ENCODE results near the gene MTA3. TPM values are rescaled to one million over a fixed set of nuclear protein-coding genes. Genes with fewer than 3 reads are reported as not detected.
"Not testable (repeated sequence)": the region's sequence is repeated elsewhere in the genome, so short reads cannot be mapped to it uniquely, and the experiment has no call there.

MTA3 gene
- total RNA-seq, 1 experiment from 2014 or later: 24.0 TPM

DNA sequence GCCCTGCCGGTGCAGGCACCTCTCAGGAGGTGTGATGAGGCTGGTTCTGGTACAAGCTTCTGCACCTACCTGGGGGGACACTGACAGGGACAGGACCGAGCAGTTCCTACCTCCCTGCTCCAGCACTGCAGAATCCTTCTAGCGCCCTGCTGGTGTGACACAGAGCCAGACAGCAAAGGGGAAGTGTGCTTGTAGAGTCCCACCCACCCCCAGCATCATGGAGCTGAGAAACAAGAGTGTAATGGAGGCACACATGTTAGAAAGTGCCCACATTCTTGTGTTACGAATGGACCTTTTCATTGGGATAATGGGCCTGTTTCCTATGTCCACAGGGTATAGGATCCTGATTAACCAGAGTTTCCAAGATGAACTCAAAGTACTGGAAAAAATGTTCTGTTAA, 157.2 kb downstream of the MTA3 start:
- DNase-seq (ENCODE audit: low read depth): no peak

DNA sequence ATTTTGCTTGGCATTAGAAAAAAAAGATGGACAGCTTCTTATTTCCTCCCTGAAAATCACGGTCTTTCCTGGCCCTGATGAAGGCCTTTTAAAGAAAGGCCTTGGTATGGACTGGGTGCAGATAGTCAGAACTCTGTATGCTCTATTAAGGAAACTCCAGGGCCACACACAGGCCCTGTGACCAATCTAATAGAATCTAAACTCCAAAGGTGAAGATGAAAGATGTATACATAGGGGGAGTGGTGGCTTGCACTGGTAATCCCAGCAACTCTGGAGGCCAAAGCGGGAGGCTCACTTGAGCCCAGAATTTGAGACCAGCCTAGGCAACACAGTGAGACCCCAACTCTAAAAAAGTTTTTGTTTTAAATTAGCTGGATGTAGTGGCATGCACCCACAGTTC, 158.2 kb downstream of the MTA3 start:
- DNase-seq (ENCODE audit: low read depth): no peak

DNA sequence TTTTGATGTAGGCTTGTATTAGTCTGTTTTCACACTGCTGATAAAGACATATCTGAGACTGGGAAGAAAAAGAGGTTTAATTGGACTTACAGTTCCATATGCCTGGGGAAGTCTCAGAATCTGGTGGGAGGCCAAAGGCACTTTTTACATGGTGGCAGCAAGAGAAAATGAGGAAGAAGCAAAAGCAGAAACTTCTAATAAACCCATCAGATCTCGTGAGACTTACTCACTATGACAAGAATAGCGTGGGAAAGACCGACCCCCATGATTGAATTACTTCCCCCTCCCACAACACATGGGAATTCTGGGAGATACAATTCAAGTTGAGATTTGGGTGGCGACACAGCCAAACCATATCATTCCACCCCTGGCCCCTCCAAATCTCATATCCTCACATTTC, 162.9 kb downstream of the MTA3 start:
- not testable (repeated sequence) for DNase-seq (ENCODE audit: low read depth)

DNA sequence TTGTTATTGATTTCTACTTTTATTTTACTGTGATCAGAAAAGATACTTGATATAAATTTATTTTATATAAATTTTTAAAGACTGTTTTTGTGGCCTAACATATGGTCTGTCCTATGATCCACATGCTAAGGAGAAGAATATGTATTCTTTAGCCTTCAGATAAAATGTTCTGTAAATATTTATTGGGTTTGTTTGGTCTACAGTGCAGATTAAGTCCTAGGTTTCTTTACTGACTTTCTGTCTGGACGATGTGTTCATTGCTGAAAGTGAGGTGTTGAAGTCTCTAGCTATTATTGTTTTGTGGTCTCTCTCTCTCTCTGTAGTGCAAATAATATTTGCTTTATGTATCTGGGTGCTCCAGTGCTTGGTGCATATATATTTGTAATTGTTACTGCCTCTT, 165.4 kb downstream of the MTA3 start:
- no peak for DNase-seq (ENCODE audit: low read depth)

DNA sequence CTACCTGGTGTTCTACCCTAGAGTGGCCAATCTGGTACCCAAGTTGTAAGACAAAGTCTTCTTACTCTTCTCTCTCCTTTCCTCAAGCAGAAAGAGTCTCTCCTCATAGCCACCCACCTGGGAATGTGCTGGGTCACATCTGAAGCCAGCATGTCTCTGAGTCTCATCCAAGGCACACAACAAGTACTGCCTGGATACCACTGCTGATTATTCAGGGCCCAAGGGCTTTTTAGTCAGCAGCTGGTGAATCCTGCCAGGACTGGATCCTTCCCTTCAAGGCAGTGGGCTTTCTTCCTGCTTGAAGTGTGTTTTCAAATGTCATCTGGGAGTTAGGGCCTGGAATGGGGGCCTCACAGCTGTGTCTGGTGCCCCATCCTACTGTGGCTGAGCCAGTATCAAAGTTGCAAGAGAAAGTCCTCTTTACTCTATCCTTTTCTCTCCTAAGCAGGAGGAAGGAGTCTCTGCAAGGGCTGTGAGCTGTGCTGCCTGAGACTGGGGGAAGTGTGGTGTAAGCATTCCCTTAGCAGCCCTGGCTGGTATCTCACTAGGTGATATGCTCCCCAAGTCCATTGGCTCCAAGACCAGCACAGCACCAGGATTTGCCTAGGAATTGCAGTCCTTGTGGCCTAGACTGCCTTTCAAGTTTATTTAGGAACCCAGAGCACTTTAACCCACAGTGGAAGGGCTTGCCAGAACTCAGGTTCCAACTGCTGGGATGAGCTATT, 168.3 kb downstream of the MTA3 start:
- DNase-seq (ENCODE audit: low read depth): no peak

DNA sequence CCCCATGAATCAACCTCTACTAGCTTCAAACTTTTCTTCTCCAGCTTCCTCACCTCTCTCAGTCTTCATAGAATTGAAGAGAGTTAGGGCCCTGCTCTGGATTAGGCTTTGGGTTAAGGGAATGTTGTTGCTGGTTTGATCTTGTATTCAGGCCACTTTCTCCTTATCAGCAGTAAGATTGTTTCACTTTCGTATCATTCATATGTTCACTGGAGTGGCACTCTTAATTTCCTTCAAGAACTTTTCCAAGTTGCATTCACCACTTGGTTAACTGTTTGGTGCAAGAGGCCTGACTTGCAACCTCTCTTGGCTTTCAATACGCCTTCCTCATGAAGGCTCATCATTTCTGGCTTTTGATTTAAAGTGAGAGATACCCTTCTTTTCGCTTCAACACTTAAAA, 172.7 kb downstream of the MTA3 start:
- no peak for DNase-seq (ENCODE audit: low read depth)

DNA sequence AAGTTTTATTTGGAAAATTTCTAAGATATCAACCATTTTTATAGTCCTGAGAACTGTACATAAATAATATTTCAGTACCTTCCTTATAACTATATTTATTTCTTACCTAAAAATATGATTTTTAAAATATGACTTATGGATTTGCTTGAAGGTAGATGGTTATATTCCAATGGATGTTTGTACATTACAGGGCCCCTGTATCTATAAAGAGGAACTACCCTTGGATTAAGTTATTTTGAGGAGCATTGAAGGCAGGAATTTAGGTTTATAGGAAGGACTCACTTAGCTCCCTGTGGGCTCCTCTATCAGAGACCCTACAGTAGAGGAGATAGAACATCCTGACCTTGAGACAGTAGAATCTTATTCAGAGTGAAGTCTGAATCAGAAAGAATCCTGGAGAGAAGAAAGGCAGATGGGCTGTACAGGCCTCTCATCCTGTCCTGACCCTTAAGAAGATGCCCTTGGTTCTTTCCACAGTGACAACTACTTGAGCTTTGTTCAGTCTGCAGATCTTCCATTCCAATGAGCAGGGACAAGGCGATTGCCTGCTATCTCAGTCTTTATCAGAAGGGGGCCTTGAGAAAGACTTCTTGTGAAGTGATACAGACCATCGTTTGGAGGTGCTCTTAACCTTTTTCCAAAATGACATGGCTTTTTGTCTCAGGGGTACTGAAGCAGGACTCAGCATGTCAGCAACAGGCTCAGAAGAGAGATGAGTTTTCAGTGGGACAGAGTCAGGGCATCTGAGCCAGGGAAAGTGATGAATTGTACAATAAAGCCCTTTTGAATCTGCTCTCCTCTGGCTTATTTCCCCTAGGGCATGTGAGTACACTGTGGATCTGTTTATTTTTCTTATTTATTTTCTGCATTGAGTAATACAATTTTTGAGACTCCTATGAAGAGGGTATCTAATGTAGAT, 174.6 kb downstream of the MTA3 start:
- no peak for DNase-seq (ENCODE audit: low read depth)

DNA sequence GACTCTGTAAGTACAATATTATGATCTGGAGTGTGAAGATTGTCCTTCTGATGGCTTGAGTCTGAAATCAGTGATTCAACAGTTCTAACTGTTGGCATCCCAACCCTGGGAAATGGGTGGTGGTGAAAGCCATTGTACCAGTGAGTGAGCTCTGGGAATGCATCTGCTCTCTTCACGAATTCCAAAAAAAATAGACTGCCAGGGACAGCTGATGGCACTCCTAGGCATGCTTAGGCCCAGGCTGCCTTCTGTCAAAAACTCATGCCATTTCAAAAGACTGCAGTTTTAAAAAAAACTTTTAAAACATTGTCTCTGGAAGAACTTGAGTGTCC, 175.2 kb downstream of the MTA3 start:
- DNase-seq (ENCODE audit: low read depth): no peak

DNA sequence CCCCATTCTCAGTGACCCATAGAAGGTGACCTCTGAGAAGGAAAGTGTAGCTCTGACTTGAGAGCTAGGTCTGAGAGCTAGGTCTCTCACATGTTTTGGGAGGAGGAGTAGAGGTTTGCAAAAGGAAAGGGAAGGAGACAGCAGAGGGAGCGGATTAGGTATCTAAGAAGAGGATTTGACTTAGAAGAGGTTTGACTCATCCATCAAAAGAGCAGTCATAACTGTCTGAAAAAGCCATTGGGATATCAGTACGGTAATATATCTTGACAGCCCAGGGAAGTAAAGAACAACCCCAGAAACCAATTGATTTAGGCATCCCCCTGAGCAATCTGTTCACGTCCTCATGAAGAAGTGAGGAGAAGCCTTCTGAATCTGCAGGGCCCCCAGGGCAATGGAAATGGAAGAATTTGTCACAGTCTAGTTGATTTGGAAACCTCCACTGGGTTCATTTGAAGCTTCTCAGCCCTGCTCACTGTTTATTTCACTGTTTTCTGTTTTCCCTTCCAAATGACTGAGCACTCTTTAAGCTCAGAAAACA, 176.2 kb downstream of the MTA3 start:
- DNase-seq (ENCODE audit: low read depth): no peak

DNA sequence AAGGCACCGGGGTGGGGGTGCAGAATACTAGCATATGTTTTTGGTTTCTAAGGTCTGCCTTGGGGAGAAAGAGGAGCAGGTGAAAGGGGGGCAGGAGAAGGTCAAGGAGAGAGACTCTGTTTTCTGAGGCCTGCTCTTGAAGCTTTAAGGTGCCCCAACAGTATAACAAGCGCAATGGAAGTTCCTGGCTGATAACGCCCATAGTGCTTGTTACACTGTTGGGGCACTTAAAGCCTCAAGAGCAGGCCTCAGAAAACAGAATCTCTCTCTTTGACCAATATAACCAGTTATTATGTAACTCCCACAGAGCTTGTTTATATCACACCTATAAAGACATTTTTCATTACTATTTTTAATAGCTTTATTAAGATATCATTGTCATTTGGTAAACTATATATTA, 179.0 kb downstream of the MTA3 start:
- no peak for DNase-seq (ENCODE audit: low read depth)

DNA sequence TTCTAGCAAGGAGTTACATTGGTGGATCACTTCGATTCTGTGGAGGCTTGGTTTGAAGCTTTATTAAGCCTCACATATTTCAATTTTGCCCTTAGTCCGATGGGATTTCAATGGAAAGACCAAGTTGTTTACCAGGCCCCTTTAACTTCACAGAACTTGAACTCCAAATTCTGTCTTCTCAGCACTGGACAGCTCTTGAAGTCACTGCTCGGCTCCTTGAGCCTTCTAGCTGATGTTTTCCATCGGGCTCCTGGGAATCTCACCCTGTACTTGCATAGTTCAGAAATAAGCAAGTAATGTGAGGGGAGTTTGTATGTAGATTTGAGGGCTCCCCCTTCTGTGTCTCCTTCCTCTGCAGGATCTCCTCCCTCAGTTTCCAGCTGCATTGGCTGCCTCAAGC, 180.4 kb downstream of the MTA3 start:
- DNase-seq (ENCODE audit: low read depth): no peak

DNA sequence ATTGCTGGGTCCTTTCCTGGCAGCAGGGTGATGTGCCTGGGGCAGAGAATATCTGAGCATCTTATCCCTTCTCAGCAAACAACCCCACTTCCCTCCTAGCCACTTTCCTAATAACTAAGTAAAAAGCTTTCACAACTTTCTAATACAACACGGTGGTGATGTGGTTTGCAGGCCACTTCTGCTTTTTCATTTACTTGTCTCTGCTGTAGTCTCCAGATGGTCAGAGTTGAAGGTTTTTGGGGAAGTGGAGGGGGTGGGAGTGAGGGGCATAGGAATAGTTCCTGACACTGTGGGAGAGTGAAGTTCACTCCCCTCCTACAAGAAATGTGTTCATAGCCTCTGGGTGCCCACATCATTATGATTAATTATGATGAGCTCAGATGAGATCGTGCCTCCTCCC, 183.9 kb downstream of the MTA3 start:
- DNase-seq (ENCODE audit: low read depth): no peak

DNA sequence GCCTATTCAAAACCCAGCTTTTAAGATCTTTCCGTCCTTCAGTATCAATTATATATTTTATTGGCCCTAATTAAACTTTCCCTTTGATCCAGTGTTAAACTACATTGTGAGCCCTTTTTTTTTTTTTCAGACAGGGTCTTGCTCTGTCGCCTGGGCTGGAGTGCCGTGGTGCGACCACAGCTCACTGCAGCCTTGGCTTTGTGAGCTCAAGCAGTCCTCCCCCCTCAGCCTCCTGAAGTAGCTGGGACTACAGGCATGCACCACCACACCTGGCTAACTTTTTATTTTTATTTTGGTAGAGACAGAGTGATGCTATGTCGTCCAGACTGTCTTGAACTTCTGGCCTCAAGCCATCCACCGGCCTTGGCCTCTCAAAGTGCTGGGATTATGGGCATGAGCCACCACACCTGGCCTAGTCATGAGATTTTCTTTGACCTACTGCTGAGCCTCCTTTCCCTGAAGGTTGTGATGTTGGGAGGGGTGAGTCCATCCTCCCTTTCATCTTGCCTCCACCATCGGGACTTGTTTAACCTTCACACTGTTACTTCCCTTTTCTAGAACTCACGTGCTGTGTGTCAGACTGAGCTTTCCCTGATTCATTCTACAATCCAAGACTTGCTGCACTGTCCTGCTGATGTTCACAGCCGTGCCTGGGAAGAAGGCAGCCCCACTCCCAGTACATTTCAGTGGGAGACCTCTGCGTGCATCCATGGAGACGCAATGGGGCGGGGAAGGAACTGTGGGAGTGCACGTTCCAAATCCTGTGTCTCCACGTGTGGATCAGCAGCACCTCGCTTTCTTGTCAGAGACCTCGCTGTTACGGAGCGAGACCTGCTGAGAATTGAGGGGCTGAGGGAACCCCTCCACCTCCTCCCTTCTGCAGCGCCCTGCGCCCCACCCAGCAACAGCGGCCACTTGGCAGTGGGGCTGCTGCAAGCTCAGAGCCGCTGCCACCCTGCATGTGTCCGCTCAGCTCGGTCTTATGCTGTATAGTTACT, 184.7 kb downstream of the MTA3 start:
- DNase-seq (ENCODE audit: low read depth): no peak

DNA sequence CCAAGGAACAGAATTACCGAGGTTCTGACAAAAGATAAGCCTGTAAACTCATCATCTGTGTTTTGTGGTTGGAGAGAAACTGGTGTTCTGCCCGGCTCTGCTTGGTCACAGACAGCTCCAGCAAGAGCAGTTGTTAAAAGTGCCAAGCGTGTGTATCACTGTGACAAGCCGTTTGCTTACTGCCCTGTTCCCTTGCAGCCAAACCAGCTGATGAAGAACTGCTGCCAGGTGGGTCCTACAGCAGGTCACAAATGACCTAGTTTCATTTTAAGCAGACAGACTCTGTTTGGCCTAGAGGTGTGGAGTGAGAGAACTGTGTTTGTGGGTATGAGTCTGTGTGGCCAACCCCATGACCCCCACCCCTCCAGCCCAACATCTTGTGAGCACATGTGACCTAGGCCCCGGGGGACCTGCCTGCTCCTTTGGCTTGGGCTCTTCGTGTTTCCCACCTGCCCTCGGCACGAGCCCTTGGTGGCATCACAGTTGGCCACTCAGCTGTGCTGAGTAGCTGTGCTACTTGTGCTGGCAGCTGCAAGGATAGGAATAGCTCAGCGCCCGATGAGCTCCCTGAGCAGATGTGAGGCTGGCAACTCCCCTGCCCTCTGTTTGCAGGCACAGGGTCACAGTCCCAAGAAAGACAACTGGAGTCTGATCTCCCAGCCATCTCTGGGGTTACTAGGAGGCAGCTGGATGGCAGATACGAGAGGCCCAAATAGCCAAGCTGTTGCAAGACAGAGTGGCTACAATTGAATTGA, 185.8 kb downstream of the MTA3 start:
- DNase-seq (ENCODE audit: low read depth): no peak

DNA sequence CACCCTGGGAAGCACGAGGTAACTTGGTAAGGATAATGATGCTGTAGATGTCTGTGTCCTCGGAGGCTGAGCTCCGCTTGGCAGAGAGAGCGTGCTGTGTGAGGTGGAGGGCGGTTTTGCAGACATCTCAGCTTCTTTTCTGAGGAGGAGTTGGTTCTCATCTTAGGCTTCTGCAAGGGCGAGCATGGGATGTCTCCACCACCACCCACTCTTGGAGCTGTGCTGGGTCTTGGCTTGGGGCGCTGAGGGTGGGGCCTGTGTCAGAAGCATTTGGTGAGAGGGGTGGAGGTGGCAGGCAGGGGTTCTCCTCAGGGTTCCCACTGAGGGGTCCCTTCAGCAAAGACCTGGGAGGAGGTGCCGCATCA, 186.3 kb downstream of the MTA3 start:
- no peak for DNase-seq (ENCODE audit: low read depth)

DNA sequence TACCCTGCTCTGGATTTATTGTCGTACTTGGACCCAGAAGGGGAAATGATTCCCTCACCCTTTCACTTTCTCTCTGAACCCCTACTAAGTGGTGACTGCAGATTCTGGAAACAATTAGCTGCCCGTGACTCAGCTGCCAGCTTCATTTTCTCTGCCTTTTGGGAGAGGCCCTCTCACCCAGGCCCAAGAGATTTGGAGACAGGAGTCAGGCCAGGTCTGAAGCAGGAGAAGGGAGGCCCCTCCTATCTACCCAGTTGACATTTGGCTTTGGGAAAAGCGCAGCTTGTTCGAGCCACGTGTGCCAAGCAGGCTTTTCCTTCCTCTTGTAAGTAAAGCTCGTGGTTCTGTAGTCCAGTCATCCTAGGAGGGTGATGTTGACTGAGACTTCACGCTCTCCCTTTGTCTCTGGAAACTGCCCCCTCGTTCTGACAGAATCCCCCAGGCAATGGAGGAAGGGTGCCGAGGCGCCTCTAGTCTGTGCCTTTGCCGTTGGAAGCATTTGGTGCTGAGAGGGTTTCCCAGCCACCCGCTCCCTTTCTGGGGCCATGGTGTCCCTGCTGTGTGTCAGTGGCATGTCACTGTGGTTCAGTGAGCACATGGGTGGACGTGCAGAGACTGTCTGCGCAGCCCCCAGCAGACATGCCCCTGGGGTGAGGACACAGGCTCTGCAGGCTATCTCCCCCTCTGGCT, 186.9 kb downstream of the MTA3 start:
- DNase-seq (ENCODE audit: low read depth): no peak

DNA sequence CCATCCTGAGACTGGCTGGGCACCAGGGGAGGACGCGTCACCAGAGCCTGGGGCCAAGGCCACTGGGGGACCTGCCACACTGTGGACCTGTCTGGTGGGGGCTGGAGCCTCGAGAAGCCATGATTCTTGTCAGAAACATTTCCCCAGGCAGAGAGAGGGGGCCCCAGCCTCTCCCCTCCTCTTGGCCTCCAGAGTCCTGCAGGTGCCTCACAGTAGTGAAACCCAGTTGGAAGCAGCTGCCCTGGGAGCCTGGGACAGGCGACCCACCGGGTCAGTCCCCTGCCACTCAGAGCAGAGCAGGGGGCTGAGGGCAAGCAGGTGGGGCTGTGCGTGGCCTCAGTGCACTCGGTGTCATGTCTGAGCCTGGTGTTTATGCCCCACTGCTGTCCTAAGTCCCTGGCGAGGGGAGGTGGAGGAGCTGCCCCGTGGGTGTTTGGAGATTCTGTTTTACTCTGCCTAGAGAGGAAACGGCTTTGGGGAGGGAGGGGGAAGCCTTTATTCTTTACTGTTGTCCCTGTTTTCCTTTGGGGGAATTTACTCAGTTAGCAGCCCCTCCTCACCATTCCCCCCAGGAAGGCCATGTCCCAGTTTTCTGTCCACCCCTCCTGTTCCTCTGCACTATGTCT, 187.8 kb downstream of the MTA3 start:
- DNase-seq (ENCODE audit: low read depth): no peak

DNA sequence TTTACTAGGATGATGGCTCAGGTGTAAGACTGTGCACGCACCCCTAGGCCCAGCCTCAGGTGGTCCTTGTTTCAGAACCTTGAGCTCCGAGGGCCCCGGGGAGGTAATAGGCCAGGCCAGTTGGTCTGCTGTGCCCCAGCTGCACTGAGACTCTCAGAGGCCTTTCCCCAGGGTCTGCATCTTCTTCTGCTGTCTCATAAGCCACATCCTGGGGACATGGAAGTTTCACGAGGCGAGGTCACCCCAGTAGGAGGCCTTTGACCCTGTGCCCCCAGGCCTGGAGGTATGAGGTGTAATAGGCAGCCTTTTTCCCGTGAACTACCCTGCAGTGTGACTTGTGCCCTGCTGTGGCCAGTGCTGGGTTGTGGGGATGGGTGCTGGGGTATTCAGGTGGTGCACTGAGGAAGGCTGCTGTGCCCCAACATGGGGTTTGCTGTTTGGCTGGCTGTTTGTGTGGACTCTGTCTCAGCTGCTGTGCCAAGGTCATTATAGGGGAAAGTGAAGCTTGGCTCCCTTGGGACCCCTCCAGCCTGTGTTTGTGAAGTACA, 188.6 kb downstream of the MTA3 start:
- no peak for DNase-seq (ENCODE audit: low read depth)

DNA sequence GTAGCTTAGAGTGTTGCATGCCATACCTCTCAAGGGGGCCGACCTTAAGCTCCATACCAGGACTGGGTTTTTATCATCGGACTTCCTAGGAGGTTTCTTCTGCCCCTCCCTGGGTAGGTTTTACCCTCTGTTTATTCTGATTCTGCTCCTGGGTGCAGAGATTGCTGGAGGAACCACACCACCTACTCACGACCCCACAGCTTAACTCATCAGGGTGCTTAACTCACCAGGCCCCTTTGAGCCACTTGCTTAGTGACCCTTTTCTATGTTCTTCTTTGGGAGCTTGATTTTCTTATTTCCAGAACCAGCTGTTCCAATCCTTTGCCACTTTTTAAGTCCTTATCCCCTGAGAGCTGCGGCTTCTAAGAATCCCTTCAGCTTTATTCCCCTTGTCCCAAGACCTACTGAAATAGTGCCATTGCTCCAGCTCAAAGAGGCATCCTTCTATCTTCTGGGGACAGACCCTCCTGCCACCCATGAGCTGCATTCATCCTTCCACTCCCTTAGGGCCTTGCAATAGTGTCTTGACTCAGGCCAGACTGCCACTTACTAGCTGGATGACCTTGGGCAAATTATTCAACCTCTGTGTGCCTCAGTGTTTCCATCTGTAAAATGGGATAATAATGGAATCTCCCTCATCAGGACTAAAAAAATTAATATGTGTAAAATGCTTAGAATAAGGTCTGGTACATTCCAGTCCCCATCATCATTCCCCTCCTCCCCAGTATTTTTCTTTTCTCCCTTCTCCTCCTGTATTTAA, 189.7 kb downstream of the MTA3 start:
- DNase-seq (ENCODE audit: low read depth): no peak
